Keratinocyte (primary cell): ENCODE measurements around the gene SEC24B.

ENCODE experiments used
- EZH2 ChIP-seq: IDR thresholded peaks from one replicate; pipeline ENCODE4 v1.6.1; 2012; ENCODE audit warnings: inconsistent platforms, mild to moderate bottlenecking, low read length, moderate library complexity
- TF ChIP-seq, protein P1 (sequence below), 3 experiments: IDR thresholded peaks in 1 of 3; conservative IDR thresholded peaks in 1 of 3; optimal IDR thresholded peaks in 1 of 3; 2 replicates in 2 of 3; 3 replicates in 1 of 3; pipeline versions ENCODE3 to v1.5.1; 2011; ENCODE audit warnings: low read length in 3 of 3, mild to moderate bottlenecking in 3 of 3, moderate library complexity in 2 of 3, control low read depth in 1 of 3, inconsistent platforms in 1 of 3; ENCODE audit not compliant: insufficient read depth in 2 of 3; ENCODE audit errors: extremely low read depth in 1 of 3

DNA sequence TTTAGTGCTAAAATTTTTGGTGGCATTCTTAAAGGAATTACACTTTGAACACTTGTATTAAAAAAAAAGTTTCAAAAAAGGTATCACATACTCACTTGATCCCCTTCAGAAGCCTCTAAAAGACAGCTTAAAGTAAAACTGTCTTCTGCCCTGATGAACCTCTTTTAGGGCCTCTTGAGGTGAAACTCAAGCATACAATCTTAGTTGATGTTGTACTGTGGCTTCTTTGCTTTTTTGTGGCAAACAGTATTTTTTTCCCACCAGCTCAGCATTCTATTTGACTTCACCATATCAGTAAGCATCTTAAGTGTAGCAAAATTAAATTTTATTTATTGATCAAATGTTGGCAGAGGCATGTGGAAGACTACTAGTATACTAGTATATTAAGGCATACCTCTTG is 13.7 kb downstream of the SEC24B start:
- TF ChIP-seq, protein P1, sequence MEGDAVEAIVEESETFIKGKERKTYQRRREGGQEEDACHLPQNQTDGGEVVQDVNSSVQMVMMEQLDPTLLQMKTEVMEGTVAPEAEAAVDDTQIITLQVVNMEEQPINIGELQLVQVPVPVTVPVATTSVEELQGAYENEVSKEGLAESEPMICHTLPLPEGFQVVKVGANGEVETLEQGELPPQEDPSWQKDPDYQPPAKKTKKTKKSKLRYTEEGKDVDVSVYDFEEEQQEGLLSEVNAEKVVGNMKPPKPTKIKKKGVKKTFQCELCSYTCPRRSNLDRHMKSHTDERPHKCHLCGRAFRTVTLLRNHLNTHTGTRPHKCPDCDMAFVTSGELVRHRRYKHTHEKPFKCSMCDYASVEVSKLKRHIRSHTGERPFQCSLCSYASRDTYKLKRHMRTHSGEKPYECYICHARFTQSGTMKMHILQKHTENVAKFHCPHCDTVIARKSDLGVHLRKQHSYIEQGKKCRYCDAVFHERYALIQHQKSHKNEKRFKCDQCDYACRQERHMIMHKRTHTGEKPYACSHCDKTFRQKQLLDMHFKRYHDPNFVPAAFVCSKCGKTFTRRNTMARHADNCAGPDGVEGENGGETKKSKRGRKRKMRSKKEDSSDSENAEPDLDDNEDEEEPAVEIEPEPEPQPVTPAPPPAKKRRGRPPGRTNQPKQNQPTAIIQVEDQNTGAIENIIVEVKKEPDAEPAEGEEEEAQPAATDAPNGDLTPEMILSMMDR (optimal IDR thresholded peaks at IDR 0.05 in 1 of 3, IDR thresholded peaks at IDR 0.05 in 1 of 3, conservative IDR thresholded peaks at IDR 0.05 in 1 of 3; ENCODE audit: extremely low read depth in 1 of 3, insufficient read depth in 2 of 3, low read length in 3 of 3) = no peak
- no peak for TF ChIP-seq EZH2
